ENCODE measurements around the gene TNFRSF1A.

TNFRSF1A gene

GRCh38 chr12:6341417-6342139 is at the start of gene TNFRSF1A:
Gene TNFRSF1A (minus strand): TSS chr12:6342076. CDS start chr12:6341814, 262 bp downstream.
- DNase-seq, result peak in 1 of 2 experiments; percentile 60

DNA sequence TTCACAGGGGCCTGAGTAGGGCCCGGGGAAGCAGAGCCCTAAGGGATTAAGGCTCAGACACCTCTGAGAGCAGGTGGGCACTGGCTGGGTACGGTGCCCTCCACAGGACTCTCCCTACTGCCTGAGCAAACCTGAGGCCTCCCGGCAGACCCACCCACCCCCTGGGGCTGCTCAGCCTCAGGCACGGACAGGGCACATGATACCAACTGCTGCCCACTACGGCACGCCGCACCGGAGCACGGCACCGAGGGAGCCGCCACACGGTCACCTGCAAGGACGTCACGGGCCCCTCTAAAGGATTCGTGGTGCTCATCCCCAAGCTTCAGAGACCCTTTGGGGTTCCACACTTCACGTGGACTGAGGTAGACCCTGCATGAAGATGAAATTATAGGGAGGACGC is 49.1 kb upstream of the TNFRSF1A start:
- no peak for DNase-seq

GRCh38 chr12:6390084-6390799 is 48.4 kb upstream of the TNFRSF1A start:
- no peak for DNase-seq

DNA sequence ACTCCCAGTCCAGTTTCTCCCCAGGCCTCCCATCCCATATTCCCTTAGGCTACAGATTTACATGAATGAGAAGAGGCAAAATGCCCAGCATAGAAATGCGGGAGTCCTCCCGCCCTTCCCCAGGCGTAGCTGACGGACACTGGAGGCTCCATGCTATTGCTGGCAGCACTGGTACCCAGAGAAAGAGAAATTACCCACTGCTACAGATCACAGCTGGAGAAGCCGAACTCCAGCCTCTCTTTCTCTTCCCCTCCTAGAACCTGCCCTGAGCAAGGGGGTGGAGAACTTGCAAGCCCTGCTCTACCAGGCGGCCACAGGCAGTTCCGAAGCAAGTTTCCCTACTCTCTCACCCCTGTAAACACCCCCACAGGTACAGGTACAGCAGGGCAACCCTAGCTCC is 45.7 kb upstream of the TNFRSF1A start:
- DNase-seq, result no peak

DNA sequence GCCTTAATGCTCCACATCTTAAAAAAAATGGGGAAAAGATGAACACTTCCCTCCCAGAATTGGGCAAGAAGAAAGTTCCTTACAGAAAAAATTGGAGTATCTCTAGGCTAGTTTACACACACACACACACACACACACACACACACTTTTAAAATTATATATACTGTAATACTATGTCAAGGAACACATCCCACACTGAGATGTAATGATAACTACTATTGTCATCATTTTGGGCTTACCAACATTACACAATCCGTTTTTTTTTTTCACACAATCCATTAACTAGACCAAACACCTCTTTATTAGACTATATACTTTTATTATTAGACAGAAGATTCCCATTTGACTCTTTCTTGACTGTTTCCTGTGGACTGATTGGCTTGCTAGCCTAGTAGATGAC is 44.6 kb upstream of the TNFRSF1A start:
- no peak for DNase-seq

- no peak for DNase-seq
Observed at GRCh38 chr12:6386038-6386437, 44.2 kb upstream of the TNFRSF1A start.

DNA sequence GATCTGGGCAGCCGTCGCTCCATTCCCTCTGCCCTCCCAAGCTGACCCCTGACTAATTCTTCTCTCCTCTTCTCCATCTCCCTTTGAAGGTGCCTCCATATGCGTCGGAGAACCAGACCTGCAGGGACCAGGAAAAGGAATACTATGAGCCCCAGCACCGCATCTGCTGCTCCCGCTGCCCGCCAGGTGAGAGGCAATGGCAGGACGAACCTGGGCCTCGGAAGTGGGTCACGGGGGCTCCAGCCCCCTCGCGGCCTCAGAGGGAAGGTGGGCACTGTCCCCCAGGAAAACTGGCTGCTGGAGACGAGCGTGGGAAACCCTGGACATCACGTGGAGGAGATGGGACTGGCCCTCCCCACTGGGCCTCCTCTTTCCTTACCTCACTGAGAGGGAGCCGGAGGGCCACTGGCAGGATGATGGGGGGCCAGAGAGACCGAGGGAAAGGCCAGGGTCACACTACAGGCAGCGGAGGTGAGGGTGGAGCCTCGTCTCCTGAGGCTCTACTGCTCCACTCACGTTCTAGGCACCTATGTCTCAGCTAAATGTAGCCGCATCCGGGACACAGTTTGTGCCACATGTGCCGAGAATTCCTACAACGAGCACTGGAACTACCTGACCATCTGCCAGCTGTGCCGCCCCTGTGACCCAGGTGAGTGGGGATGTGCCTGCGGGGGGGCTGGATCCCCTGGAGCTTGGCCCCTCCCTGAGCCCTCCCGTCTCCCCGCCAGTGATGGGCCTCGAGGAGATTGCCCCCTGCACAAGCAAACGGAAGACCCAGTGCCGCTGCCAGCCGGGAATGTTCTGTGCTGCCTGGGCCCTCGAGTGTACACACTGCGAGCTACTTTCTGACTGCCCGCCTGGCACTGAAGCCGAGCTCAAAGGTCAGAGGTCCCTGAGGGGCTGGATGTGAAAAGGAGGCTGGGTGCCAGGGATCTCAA is 42.9 kb upstream of the TNFRSF1A start:
- DNase-seq, result no peak

- peak in 1 of 2 experiments; percentile 76 for DNase-seq
Observed at GRCh38 chr12:6383572-6384498, 42.0 kb upstream of the TNFRSF1A start, which contains the start of gene LTBR. Gene LTBR (plus strand): TSS chr12:6384162. CDS start chr12:6384359, 197 bp downstream.

DNA sequence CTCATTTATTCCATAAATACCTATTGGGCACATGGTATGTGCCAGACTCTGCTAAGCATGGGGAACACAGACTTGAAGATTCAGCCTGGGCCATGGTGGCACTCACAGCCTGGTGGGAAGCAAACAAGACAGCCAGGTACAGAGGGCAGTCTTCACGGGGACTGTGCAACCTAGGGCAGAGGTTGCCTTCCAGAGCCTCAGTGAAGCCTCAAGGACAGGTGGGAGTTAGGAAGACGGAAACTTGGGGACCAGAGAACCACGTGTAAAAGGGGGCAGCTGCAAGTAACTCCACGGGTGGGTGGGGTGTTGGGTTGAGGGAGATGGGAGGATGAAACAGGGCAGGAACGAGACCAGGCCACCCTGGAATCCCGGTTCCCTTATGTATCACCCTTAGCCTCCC is 41.1 kb upstream of the TNFRSF1A start:
- DNase-seq, result no peak

- DNase-seq, result no peak
Observed at GRCh38 chr12:6382371-6382770, 40.5 kb upstream of the TNFRSF1A start.

- DNase-seq, result no peak
Observed at GRCh38 chr12:6380141-6381121, 38.6 kb upstream of the TNFRSF1A start.

GRCh38 chr12:6378709-6379472 is 37.0 kb upstream of the TNFRSF1A start:
- no peak for DNase-seq

GRCh38 chr12:6377667-6377994 is 35.8 kb upstream of the TNFRSF1A start:
- no peak for DNase-seq

GRCh38 chr12:6376870-6377666 is 35.2 kb upstream of the TNFRSF1A start:
- DNase-seq, result no peak

GRCh38 chr12:6376079-6376869 is 34.4 kb upstream of the TNFRSF1A start:
- peak in 1 of 2 experiments; percentile 47 for DNase-seq

DNA sequence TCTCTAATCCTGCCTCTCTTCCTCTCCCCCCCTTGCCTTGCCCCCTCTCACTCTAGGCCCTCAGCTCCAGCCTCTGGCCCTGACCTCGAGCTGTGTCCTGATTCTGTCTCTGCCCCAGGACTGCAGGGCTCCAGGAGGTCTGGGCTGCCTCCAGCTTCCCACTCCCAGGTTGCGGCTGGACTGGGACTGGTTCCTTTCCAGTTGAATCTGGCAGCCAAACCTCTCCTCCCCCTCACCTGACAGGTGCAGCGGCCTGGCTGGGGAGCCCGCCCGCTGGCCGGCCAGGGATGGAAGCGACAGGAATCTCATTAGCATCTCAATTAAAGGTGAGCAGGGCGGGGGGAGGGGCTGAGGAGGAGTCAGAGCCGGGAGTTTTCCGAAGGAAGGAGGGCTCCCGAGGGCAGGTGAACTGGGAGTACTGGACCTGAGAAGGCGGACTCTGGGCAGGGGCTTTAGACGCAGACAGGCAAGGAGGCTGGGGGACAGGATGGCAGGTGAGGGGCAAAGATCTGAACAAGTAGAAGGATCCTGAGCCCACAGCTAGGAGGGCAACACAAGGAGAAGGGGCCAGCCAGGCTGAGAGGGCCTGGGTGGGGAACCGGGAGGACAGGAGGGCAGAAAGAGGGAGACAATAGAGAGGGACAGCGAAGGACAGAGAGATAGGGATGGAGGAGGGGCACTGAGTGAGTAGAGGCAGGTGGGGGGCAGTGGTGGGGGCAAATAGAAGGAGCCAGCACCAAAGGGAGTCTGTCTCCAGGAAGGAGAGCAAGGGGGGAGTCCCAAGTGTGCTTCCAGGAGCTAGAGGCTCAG is 33.6 kb upstream of the TNFRSF1A start, which contains the start of gene SCNN1A:
SCNN1A (minus strand) TSS at position 295 of the 810 bp plus-strand sequence. CDS start 780 bp downstream, outside the sequence.
- DNase-seq, result peak; percentile 84 to 96

DNA sequence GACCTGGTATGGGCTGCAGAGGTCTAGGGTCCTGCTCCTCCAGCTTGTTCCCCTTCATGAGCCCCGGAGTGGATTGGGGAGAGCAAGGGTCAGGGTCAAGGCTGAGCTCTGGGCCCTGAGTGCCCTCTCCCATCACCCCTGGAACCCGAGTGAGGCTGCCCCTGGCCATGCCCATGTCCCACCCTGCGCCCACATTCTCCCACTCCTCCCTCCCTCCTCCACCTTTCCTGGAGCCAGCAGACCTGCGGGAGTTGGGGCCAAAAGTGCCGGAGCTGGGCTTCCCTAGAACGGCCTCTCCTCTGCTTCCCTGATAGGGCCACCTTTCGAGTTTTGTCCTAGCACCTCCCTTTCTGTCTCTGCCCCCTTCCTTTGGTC is 32.9 kb upstream of the TNFRSF1A start:
- DNase-seq, result peak in 1 of 2 experiments; percentile 53

All from NCI-H526 (cell line).